ENCODE measurements around the gene TRIO.
A peak's percentile ranks its signal among the peaks of the same experiment; 100 is the strongest.

TRIO gene

GRCh38 chr5:14284392-14285148, 141.4 kb downstream of the TRIO start:
- DNase-seq = no peak

- no peak for DNase-seq
Observed at GRCh38 chr5:14286007-14286406, 142.9 kb downstream of the TRIO start.

GRCh38 chr5:14286574-14287421, 143.7 kb downstream of the TRIO start:
- peak in 6 of 58 donors; percentile 18 to 32 (median 28) for DNase-seq

- peak in 1 of 58 donors; percentile 55 for DNase-seq
Observed at GRCh38 chr5:14292766-14293658, 149.9 kb downstream of the TRIO start.

GRCh38 chr5:14295610-14296009, 152.5 kb downstream of the TRIO start:
- DNase-seq = no peak

- peak in 37 of 58 donors; percentile 9 to 80 (median 36) for DNase-seq
Observed at GRCh38 chr5:14296533-14297331, 153.6 kb downstream of the TRIO start.

GRCh38 chr5:14297697-14298096, 154.6 kb downstream of the TRIO start:
- no peak for DNase-seq

GRCh38 chr5:14298126-14298847, 155.1 kb downstream of the TRIO start:
- no peak for DNase-seq

GRCh38 chr5:14299666-14300065, 156.5 kb downstream of the TRIO start:
- DNase-seq = no peak

- no peak for DNase-seq
Observed at GRCh38 chr5:14301186-14301585, 158.0 kb downstream of the TRIO start.

- DNase-seq = no peak
Observed at GRCh38 chr5:14302330-14302729, 159.2 kb downstream of the TRIO start.

GRCh38 chr5:14305045-14305444, 161.9 kb downstream of the TRIO start:
- no peak for DNase-seq

GRCh38 chr5:14306329-14306815, 163.2 kb downstream of the TRIO start:
- DNase-seq = peak in 1 of 58 donors; percentile 27

- DNase-seq = no peak
Observed at GRCh38 chr5:14308384-14309154, 165.4 kb downstream of the TRIO start.

- no peak for DNase-seq
Observed at GRCh38 chr5:14309199-14309598, 166.1 kb downstream of the TRIO start.

- DNase-seq = no peak
Observed at GRCh38 chr5:14309878-14310531, 166.9 kb downstream of the TRIO start.

- no peak for DNase-seq
Observed at GRCh38 chr5:14310901-14311300, 167.8 kb downstream of the TRIO start.

- no peak for DNase-seq
Observed at GRCh38 chr5:14313986-14314690, 171.0 kb downstream of the TRIO start.
